ENCODE measurements around the gene GMPR. TPM values are rescaled to one million over a fixed set of nuclear protein-coding genes. Genes with fewer than 3 reads are reported as not detected.

Gene GMPR
- polyA plus RNA-seq, 1 donor (not counting 4 experiments of a cell fraction or from before 2014, with no cell fraction given) = 0.50 TPM

- no peak for TF ChIP-seq EZH2 (IDR thresholded peaks at IDR 0.05; ENCODE audit: low read length)
- TF ChIP-seq CTCF (optimal IDR thresholded peaks at IDR 0.05 in 1 of 3, IDR thresholded peaks at IDR 0.05 in 1 of 3, conservative IDR thresholded peaks at IDR 0.05 in 1 of 3; ENCODE audit: extremely low read depth in 1 of 3, insufficient read depth in 2 of 3, low read length in 3 of 3) = no peak
- no peaks in the 10 kb centered on the region for H3K79me2 ChIP-seq (ENCODE audit: control insufficient read depth, insufficient read depth, low read length)
- H3K4me1 ChIP-seq (ENCODE audit: control insufficient read depth, extremely low read depth, insufficient read depth, low read length) = no peaks in the 10 kb centered on the region
- H3K36me3 ChIP-seq (ENCODE audit: control insufficient read depth in 2 of 2, extremely low read depth in 1 of 2, insufficient read depth in 2 of 2, low read length in 2 of 2) = no peaks in the 10 kb centered on the region
- FAIRE-seq (no peak), DNase-seq (ENCODE audit: low read depth, low spot score) (no peak)
- peaks cover 27% of the 10 kb centered on the region for H3K27me3 ChIP-seq (ENCODE audit: control insufficient read depth, extremely low read depth, insufficient read depth, low read length)
- H4K20me1 ChIP-seq (ENCODE audit: control insufficient read depth, extremely low read depth, insufficient read depth, low read length) = no peaks in the 10 kb centered on the region
- no peak overlapping the region for H2AFZ ChIP-seq (ENCODE audit: control insufficient read depth, low read length)
- no peaks in the 10 kb centered on the region for H3K9me3 ChIP-seq (ENCODE audit: control insufficient read depth, low read depth, low read length)
- dilution Hi-C loops (cut with MboI; ENCODE audit: extremely low pct_ligation_motif_present, low sequenced_read_pairs) = no loop called here
- no peak overlapping the region for H3K4me3 ChIP-seq (ENCODE audit: control insufficient read depth in 2 of 3, extremely low read depth in 1 of 3, insufficient read depth in 2 of 3, low read depth in 1 of 3, low read length in 3 of 3)
- no peak overlapping the region for H3K4me2 ChIP-seq (ENCODE audit: control insufficient read depth, extremely low read depth, insufficient read depth, low read depth, low read length)
- H3K27ac ChIP-seq (ENCODE audit: control insufficient read depth, insufficient read depth, low read length) = no peak overlapping the region
- no peaks in the 10 kb centered on the region for H3K9me1 ChIP-seq (ENCODE audit: control insufficient read depth, extremely low read depth, insufficient read depth, low read length)
- H3K9ac ChIP-seq (ENCODE audit: control insufficient read depth, extremely low read depth, insufficient read depth, low read length) = no peak overlapping the region
These were observed 11.3 kb upstream of the GMPR start for GRCh38 chr6:16227048-16227562.

- Histone ChIP-seq H3K36me3 (ENCODE audit: control insufficient read depth in 2 of 2, extremely low read depth in 1 of 2, insufficient read depth in 2 of 2, low read length in 2 of 2) (no peaks in the 10 kb centered on the region), H3K27ac (ENCODE audit: control insufficient read depth, insufficient read depth, low read length) (no peak overlapping the region), H2AFZ (ENCODE audit: control insufficient read depth, low read length) (no peak overlapping the region), H3K9ac (ENCODE audit: control insufficient read depth, extremely low read depth, insufficient read depth, low read length) (no peak overlapping the region), H3K79me2 (ENCODE audit: control insufficient read depth, insufficient read depth, low read length) (no peaks in the 10 kb centered on the region), H3K9me3 (ENCODE audit: control insufficient read depth, low read depth, low read length) (no peaks in the 10 kb centered on the region), H3K4me1 (ENCODE audit: control insufficient read depth, extremely low read depth, insufficient read depth, low read length) (no peaks in the 10 kb centered on the region), H3K27me3 (ENCODE audit: control insufficient read depth, extremely low read depth, insufficient read depth, low read length) (peaks cover 27% of the 10 kb centered on the region), H3K4me3 (ENCODE audit: control insufficient read depth in 2 of 3, extremely low read depth in 1 of 3, insufficient read depth in 2 of 3, low read depth in 1 of 3, low read length in 3 of 3) (no peak overlapping the region), H3K4me2 (ENCODE audit: control insufficient read depth, extremely low read depth, insufficient read depth, low read depth, low read length) (no peak overlapping the region), H3K9me1 (ENCODE audit: control insufficient read depth, extremely low read depth, insufficient read depth, low read length) (no peaks in the 10 kb centered on the region), H4K20me1 (ENCODE audit: control insufficient read depth, extremely low read depth, insufficient read depth, low read length) (no peaks in the 10 kb centered on the region)
- FAIRE-seq = no peak
- dilution Hi-C loops (cut with MboI; ENCODE audit: extremely low pct_ligation_motif_present, low sequenced_read_pairs) = no loop called here
- no peak for DNase-seq (ENCODE audit: low read depth, low spot score)
- no peak for TF ChIP-seq EZH2 (IDR thresholded peaks at IDR 0.05; ENCODE audit: low read length)
These were observed 10.8 kb upstream of the GMPR start for GRCh38 chr6:16227605-16228004.

GRCh38 chr6:16228043-16228442 is 10.3 kb upstream of the GMPR start:
- Histone ChIP-seq H3K4me3 (ENCODE audit: control insufficient read depth in 2 of 3, extremely low read depth in 1 of 3, insufficient read depth in 2 of 3, low read depth in 1 of 3, low read length in 3 of 3) (no peak overlapping the region), H3K79me2 (ENCODE audit: control insufficient read depth, insufficient read depth, low read length) (no peaks in the 10 kb centered on the region), H3K4me1 (ENCODE audit: control insufficient read depth, extremely low read depth, insufficient read depth, low read length) (no peaks in the 10 kb centered on the region), H3K36me3 (ENCODE audit: control insufficient read depth in 2 of 2, extremely low read depth in 1 of 2, insufficient read depth in 2 of 2, low read length in 2 of 2) (no peaks in the 10 kb centered on the region), H4K20me1 (ENCODE audit: control insufficient read depth, extremely low read depth, insufficient read depth, low read length) (no peaks in the 10 kb centered on the region), H3K27me3 (ENCODE audit: control insufficient read depth, extremely low read depth, insufficient read depth, low read length) (peaks cover 27% of the 10 kb centered on the region), H2AFZ (ENCODE audit: control insufficient read depth, low read length) (no peak overlapping the region), H3K9me3 (ENCODE audit: control insufficient read depth, low read depth, low read length) (no peaks in the 10 kb centered on the region), H3K27ac (ENCODE audit: control insufficient read depth, insufficient read depth, low read length) (no peak overlapping the region), H3K9me1 (ENCODE audit: control insufficient read depth, extremely low read depth, insufficient read depth, low read length) (no peaks in the 10 kb centered on the region), H3K4me2 (ENCODE audit: control insufficient read depth, extremely low read depth, insufficient read depth, low read depth, low read length) (no peak overlapping the region), H3K9ac (ENCODE audit: control insufficient read depth, extremely low read depth, insufficient read depth, low read length) (no peak overlapping the region)
- TF ChIP-seq EZH2 (IDR thresholded peaks at IDR 0.05; ENCODE audit: low read length) (no peak), CTCF (optimal IDR thresholded peaks at IDR 0.05 in 1 of 3, IDR thresholded peaks at IDR 0.05 in 1 of 3, conservative IDR thresholded peaks at IDR 0.05 in 1 of 3; ENCODE audit: extremely low read depth in 1 of 3, insufficient read depth in 2 of 3, low read length in 3 of 3) (no peak)
- FAIRE-seq = no peak
- dilution Hi-C loops (cut with MboI; ENCODE audit: extremely low pct_ligation_motif_present, low sequenced_read_pairs) = no loop called here
- DNase-seq (ENCODE audit: low read depth, low spot score) = no peak

Measured in keratinocyte (primary cell).